ENCODE results near the gene CACNA1S. TPM values are rescaled to one million over a fixed set of nuclear protein-coding genes. Genes with fewer than 3 reads are reported as not detected.

Gene CACNA1S
- total and polyA plus RNA-seq, 2 of the 8 experiments (the other 6 are each of a cell fraction or from before 2014, with no cell fraction given) = 0.06 TPM; not detected in 1

- H3K36me3 ChIP-seq (ENCODE audit: control insufficient read depth in 2 of 4, insufficient read depth in 4 of 4, low read length in 3 of 4) = no peaks in the 10 kb centered on the region
- CTCF ChIA-PET (ENCODE audit: partially characterized antibody) = interaction anchor here (0.7 to 23.3 kb wide), 10 partner anchors 11 to 96 kb away, joined by 3 to 640 read pairs (median 4); no protein-coding TSS in a partner anchor
- TF ChIP-seq POLR2AphosphoS5 (IDR thresholded peaks at IDR 0.05; ENCODE audit: low read depth, low read length) (no peak), JUN (IDR thresholded peaks at IDR 0.05; ENCODE audit: low read depth, low read length) (no peak), TBP (IDR thresholded peaks at IDR 0.05; ENCODE audit: low read depth, low read length) (no peak), EP300 (IDR thresholded peaks at IDR 0.05; ENCODE audit: borderline replicate concordance in 1 of 2, low read depth in 2 of 2, low read length in 2 of 2) (no peak), TCF12 (IDR thresholded peaks at IDR 0.05; ENCODE audit: low read depth, low read length) (no peak), SAP30 (IDR thresholded peaks at IDR 0.05; ENCODE audit: insufficient read depth, insufficient replicate concordance, low read length) (no peak), FOSL1 (IDR thresholded peaks at IDR 0.05; ENCODE audit: insufficient read depth, low read depth, low read length) (no peak), BRCA1 (IDR thresholded peaks at IDR 0.05; ENCODE audit: low read depth, low read length) (no peak), NANOG (IDR thresholded peaks at IDR 0.05; ENCODE audit: insufficient read depth, low read depth, low read length, poor library complexity, severe bottlenecking) (no peak), RFX5 (IDR thresholded peaks at IDR 0.05; ENCODE audit: borderline replicate concordance, low read depth, low read length) (no peak), RAD21 (IDR thresholded peaks at IDR 0.05 in 1 of 2, conservative IDR thresholded peaks at IDR 0.05 in 1 of 2; ENCODE audit: low read depth in 2 of 2, low read length in 2 of 2) (no peak)
- TF ChIP-seq, protein P1, sequence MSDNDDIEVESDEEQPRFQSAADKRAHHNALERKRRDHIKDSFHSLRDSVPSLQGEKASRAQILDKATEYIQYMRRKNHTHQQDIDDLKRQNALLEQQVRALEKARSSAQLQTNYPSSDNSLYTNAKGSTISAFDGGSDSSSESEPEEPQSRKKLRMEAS (IDR thresholded peaks at IDR 0.05) = no peak
Observed at GRCh38 chr1:201054091-201054543, 58.1 kb downstream of the CACNA1S start.

More at GRCh38 chr1:201054091-201054543, 58.1 kb downstream of the CACNA1S start:
- Histone ChIP-seq H3K23ac (ENCODE audit: insufficient read length) (no peak overlapping the region), H3K4ac (replicated peaks; ENCODE audit: insufficient read length, low read depth, low read length) (no peak overlapping the region), H2AFZ (ENCODE audit: low read length) (no peak overlapping the region), H2BK20ac (ENCODE audit: low read length) (no peak overlapping the region), H2BK15ac (ENCODE audit: low read length) (no peak overlapping the region), H4K20me1 (replicated peaks in 1 of 2; ENCODE audit: control insufficient read depth in 1 of 2, insufficient read depth in 2 of 2, low read length in 2 of 2) (no peaks in the 10 kb centered on the region), H3K4me2 (ENCODE audit: insufficient read depth in 1 of 2, low read depth in 2 of 2, low read length in 2 of 2) (no peak overlapping the region), H4K8ac (ENCODE audit: extremely low read depth, insufficient read depth, low read length) (no peak overlapping the region), H2BK12ac (ENCODE audit: low read depth, low read length) (no peak overlapping the region), H3K14ac (ENCODE audit: insufficient read length) (no peak overlapping the region), H3K27me3 (replicated peaks in 1 of 4; ENCODE audit: control insufficient read depth in 3 of 4, extremely low read depth in 1 of 4, insufficient read depth in 3 of 4, low read length in 3 of 4) (no peaks in the 10 kb centered on the region), H3K79me2 (ENCODE audit: control insufficient read depth in 1 of 2, insufficient read depth in 2 of 2, low read length in 2 of 2) (no peaks in the 10 kb centered on the region), H3K56ac (replicated peaks; ENCODE audit: insufficient read length, low read depth, low read length) (no peak overlapping the region), H3K4me3 (ENCODE audit: extremely low read depth in 1 of 4, insufficient read depth in 2 of 4, low read depth in 3 of 4, low read length in 4 of 4) (no peak overlapping the region), H3K9ac (replicated peaks in 1 of 4; ENCODE audit: extremely low read depth in 1 of 4, low read depth in 3 of 4, low read length in 3 of 4) (no peak overlapping the region), H3K79me1 (ENCODE audit: low read depth, low read length) (no peaks in the 10 kb centered on the region), H3K18ac (ENCODE audit: extremely low read depth, low read length) (no peak overlapping the region), H4K91ac (replicated peaks; ENCODE audit: insufficient read length, low read length) (no peak overlapping the region), H2BK120ac (replicated peaks; ENCODE audit: low read depth, low read length) (no peak overlapping the region), H3K23me2 (ENCODE audit: low read depth, low read length) (no peaks in the 10 kb centered on the region), H3K27ac (ENCODE audit: low read depth, low read length) (no peak overlapping the region), H2AK5ac (ENCODE audit: low read depth, low read length) (no peak overlapping the region), H4K5ac (ENCODE audit: insufficient read length, low read depth, low read length) (no peak overlapping the region), H3K9me3 (ENCODE audit: insufficient read depth in 2 of 2, low read depth in 1 of 2, low read length in 1 of 2) (no peaks in the 10 kb centered on the region), H2BK5ac (ENCODE audit: low read depth, low read length) (no peak overlapping the region), H3K4me1 (replicated peaks in 1 of 4; ENCODE audit: control insufficient read depth in 3 of 4, insufficient read depth in 4 of 4, low read length in 3 of 4) (peaks cover 0 to 5% (median 2%) of the 10 kb centered on the region in 4 experiments; a peak in 3 of 7 replicates)
- WGBS, 2 experiments (ENCODE audit: extremely low coverage in 1 of 2, insufficient coverage in 1 of 2, insufficient read length in 1 of 2, insufficient replicate concordance in 2 of 2, low coverage in 1 of 2, low lambda C conversion rate in 2 of 2, missing lambda C conversion rate in 1 of 2) = 82% methylated on average over 7 of the region's 10 CpGs; no CpG with 5 or more reads in 1 of the 2 experiments
- DNase-seq (ENCODE audit: low read depth in 1 of 2, low spot score in 2 of 2) (no peak), FAIRE-seq (no peak)
- POLR2A ChIA-PET (ENCODE audit: partially characterized antibody) = interaction anchor here (1.0 to 1.2 kb wide), 2 partner anchors 23 to 30 kb away, joined by 3 read pairs; partner anchors contain the start of gene KIF21B

All from H1 (cell line).